DOHH2 (cell line): ENCODE data around the gene RCOR1.

Source experiments
- H3F3A ChIP-seq: fragments of 200-600 bp; sonication (generic), shearing (Covaris generic); 2 replicates; pipeline ENCODE4 v1.6.0; 2016; ENCODE audit warnings: antibody characterized with exemption, mild to moderate bottlenecking; ENCODE audit not compliant: control insufficient read depth, insufficient read depth
- H3K27ac ChIP-seq: fragments of 200-600 bp; sonication (generic); 2 replicates; pipeline ENCODE4 v1.5.1; 2014; ENCODE audit warnings: low read depth, mild to moderate bottlenecking, low read length, moderate library complexity
- H3K27me3 ChIP-seq: fragments of 200-600 bp; sonication (generic); 2 replicates; pipeline ENCODE4 v1.6.1; 2014; ENCODE audit warnings: mild to moderate bottlenecking, low read length, mixed read lengths; ENCODE audit not compliant: control insufficient read depth
- H3K36me3 ChIP-seq: fragments of 200-600 bp; sonication (generic); 2 replicates; pipeline ENCODE4 v1.6.1; 2014; ENCODE audit warnings: mild to moderate bottlenecking, low read length, moderate library complexity, mixed read lengths; ENCODE audit not compliant: control insufficient read depth
- H3K4me1 ChIP-seq: fragments of 200-600 bp; sonication (generic); 2 replicates; pipeline ENCODE4 v1.6.1; 2014; ENCODE audit warnings: mild to moderate bottlenecking, low read length, mixed read lengths; ENCODE audit not compliant: control insufficient read depth
- H3K4me2 ChIP-seq: fragments of 200-600 bp; sonication (generic); 2 replicates; pipeline ENCODE4 v1.6.0; 2014; ENCODE audit warnings: mild to moderate bottlenecking, low read length, moderate library complexity
- H3K4me3 ChIP-seq: fragments of 200-600 bp; sonication (generic); 2 replicates; pipeline ENCODE4 v1.5.1; 2014; ENCODE audit warnings: mild to moderate bottlenecking, low read length, mixed read lengths
- H3K79me2 ChIP-seq: fragments of 200-600 bp; sonication (generic); 2 replicates; pipeline ENCODE4 v1.6.1; 2014; ENCODE audit warnings: mild to moderate bottlenecking, low read length, mixed read lengths; ENCODE audit not compliant: control insufficient read depth
- H3K9me2 ChIP-seq: fragments of 200-600 bp; sonication (generic); replicated peaks from 2 replicates; pipeline ENCODE4 v1.6.1; 2014; ENCODE audit warnings: mild to moderate bottlenecking, low read length, mixed read lengths; ENCODE audit not compliant: control insufficient read depth
- H3K9me3 ChIP-seq: fragments of 200-600 bp; sonication (generic); 2 replicates; pipeline ENCODE4 v1.6.1; 2014; ENCODE audit warnings: antibody characterized with exemption, low read length, mixed read lengths; ENCODE audit not compliant: control insufficient read depth, insufficient read depth
- H4K20me1 ChIP-seq: fragments of 200-600 bp; sonication (generic); 2 replicates; pipeline ENCODE4 v1.6.0; 2014; ENCODE audit warnings: low read depth, mild to moderate bottlenecking, antibody characterized with exemption, low read length, moderate library complexity; ENCODE audit not compliant: control insufficient read depth, insufficient read depth
- EZH2phosphoT487 ChIP-seq: fragments of 200-600 bp; sonication (generic); IDR thresholded peaks from 2 replicates; pipeline ENCODE4 v1.6.1; 2017; ENCODE audit warnings: borderline replicate concordance, mild to moderate bottlenecking, antibody characterized with exemption, low read length, moderate library complexity, mixed read lengths
- TF ChIP-seq, protein P1 (sequence below): fragments of 200-600 bp; sonication (generic); IDR thresholded peaks from one replicate; pipeline ENCODE4 v1.5.1; 2014; ENCODE audit warnings: antibody characterized with exemption, mild to moderate bottlenecking, low read depth, low read length; ENCODE audit not compliant: poor library complexity, severe bottlenecking

RCOR1 gene

GRCh38 chr14:102624666-102625065, 32.2 kb downstream of the RCOR1 start:
- peaks cover 95% of the 10 kb centered on the region for H3K79me2 ChIP-seq
- no peaks in the 10 kb centered on the region for H3F3A ChIP-seq
- TF ChIP-seq, protein P1, sequence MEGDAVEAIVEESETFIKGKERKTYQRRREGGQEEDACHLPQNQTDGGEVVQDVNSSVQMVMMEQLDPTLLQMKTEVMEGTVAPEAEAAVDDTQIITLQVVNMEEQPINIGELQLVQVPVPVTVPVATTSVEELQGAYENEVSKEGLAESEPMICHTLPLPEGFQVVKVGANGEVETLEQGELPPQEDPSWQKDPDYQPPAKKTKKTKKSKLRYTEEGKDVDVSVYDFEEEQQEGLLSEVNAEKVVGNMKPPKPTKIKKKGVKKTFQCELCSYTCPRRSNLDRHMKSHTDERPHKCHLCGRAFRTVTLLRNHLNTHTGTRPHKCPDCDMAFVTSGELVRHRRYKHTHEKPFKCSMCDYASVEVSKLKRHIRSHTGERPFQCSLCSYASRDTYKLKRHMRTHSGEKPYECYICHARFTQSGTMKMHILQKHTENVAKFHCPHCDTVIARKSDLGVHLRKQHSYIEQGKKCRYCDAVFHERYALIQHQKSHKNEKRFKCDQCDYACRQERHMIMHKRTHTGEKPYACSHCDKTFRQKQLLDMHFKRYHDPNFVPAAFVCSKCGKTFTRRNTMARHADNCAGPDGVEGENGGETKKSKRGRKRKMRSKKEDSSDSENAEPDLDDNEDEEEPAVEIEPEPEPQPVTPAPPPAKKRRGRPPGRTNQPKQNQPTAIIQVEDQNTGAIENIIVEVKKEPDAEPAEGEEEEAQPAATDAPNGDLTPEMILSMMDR: no peak
- no peak for TF ChIP-seq EZH2phosphoT487
- H3K9me3 ChIP-seq: no peaks in the 10 kb centered on the region
- H3K4me2 ChIP-seq: no peak overlapping the region
- peaks cover 77% of the 10 kb centered on the region for H3K4me1 ChIP-seq
- no peaks in the 10 kb centered on the region for H3K27me3 ChIP-seq
- H3K36me3 ChIP-seq: peaks cover 21% of the 10 kb centered on the region
- H3K27ac ChIP-seq: no peak overlapping the region
- H3K9me2 ChIP-seq: no peaks in the 10 kb centered on the region
- H3K4me3 ChIP-seq: no peak overlapping the region
- H4K20me1 ChIP-seq: peaks cover 11% of the 10 kb centered on the region

GRCh38 chr14:102625564-102626296, 33.3 kb downstream of the RCOR1 start:
- Histone ChIP-seq H3K4me1 (peaks cover 68% of the 10 kb centered on the region), H3K4me3 (no peak overlapping the region), H3K27me3 (no peaks in the 10 kb centered on the region), H3K9me2 (no peaks in the 10 kb centered on the region), H4K20me1 (peaks cover 11% of the 10 kb centered on the region), H3K4me2 (no peak overlapping the region), H3K27ac (0 out of 2 replicates have a peak overlapping the region, but pooled peaks have one; percentile 5), H3K36me3 (peaks cover 19% of the 10 kb centered on the region), H3F3A (no peaks in the 10 kb centered on the region), H3K9me3 (no peaks in the 10 kb centered on the region), H3K79me2 (peaks cover 95% of the 10 kb centered on the region)
- TF ChIP-seq EZH2phosphoT487: no peak
- TF ChIP-seq, protein P1: no peak

- TF ChIP-seq, protein P1: peak; percentile 42
- TF ChIP-seq EZH2phosphoT487: no peak
- peaks cover 7% of the 10 kb centered on the region for H4K20me1 ChIP-seq
- H3F3A ChIP-seq: no peaks in the 10 kb centered on the region
- H3K79me2 ChIP-seq: peaks cover 94% of the 10 kb centered on the region
- H3K4me2 ChIP-seq: no peak overlapping the region
- H3K9me3 ChIP-seq: no peaks in the 10 kb centered on the region
- peaks cover 60% of the 10 kb centered on the region for H3K4me1 ChIP-seq
- no peaks in the 10 kb centered on the region for H3K27me3 ChIP-seq
- H3K9me2 ChIP-seq: no peaks in the 10 kb centered on the region
- H3K27ac ChIP-seq: 0 out of 2 replicates have a peak overlapping the region, but pooled peaks have one; percentile 5
- H3K36me3 ChIP-seq: peaks cover 17% of the 10 kb centered on the region
- H3K4me3 ChIP-seq: no peak overlapping the region
Measured at GRCh38 chr14:102626530-102626929, 34.1 kb downstream of the RCOR1 start.
